HL-60 (cell line): ENCODE data around the gene LIX1L.

ENCODE experiments used
- DNase-seq, 2 experiments: peaks; one replicate each; pipeline ENCODE4 v3.0.0-alpha.2; 2010 to 2020; ENCODE audit warnings: low read depth in 1 of 2, low spot score in 1 of 2
- H3K27ac ChIP-seq: fragments of 250-450 bp; sonication (Bioruptor Pico); replicated peaks from 2 replicates; pipeline ENCODE4 v1.5.1; 2020; ENCODE audit warnings: mild to moderate bottlenecking, moderate library complexity
- H3K27me3 ChIP-seq: fragments of 250-450 bp; sonication (Bioruptor Pico); 2 replicates; pipeline ENCODE4 v1.5.1; 2021; ENCODE audit warnings: mild to moderate bottlenecking, moderate library complexity; ENCODE audit not compliant: insufficient read depth, poor library complexity, severe bottlenecking
- H3K4me3 ChIP-seq: replicated peaks from 2 replicates; pipeline ENCODE4 v1.5.1; 2011; ENCODE audit warnings: mild to moderate bottlenecking, control low read depth, low read length; ENCODE audit not compliant: insufficient read depth
- CTCF ChIP-seq: IDR thresholded peaks from one replicate; pipeline ENCODE4 v1.5.1; 2011; ENCODE audit warnings: low read length, control low read depth, inconsistent platforms; ENCODE audit not compliant: insufficient read depth
- GABPA ChIP-seq: IDR thresholded peaks from 2 replicates; pipeline ENCODE4 v1.6.1; 2012; ENCODE audit warnings: low read depth
- POLR2AphosphoS5 ChIP-seq: IDR thresholded peaks from 2 replicates; pipeline ENCODE4 v1.6.1; 2012; ENCODE audit warnings: low read depth
- REST ChIP-seq: IDR thresholded peaks from 2 replicates; pipeline ENCODE4 v1.6.1; 2012; ENCODE audit warnings: low read depth; ENCODE audit not compliant: insufficient replicate concordance
- SPI1 ChIP-seq: IDR thresholded peaks from 2 replicates; pipeline ENCODE4 v1.6.1; 2012; ENCODE audit warnings: low read depth, mild to moderate bottlenecking, borderline replicate concordance

The LIX1L gene

GRCh38 chr1:145977016-145977415, 19.2 kb upstream of the LIX1L start:
- Histone ChIP-seq H3K4me3 (no peak overlapping the region), H3K27me3 (no peaks in the 10 kb centered on the region), H3K27ac (no peak overlapping the region)
- TF ChIP-seq REST (no peak), GABPA (no peak), POLR2AphosphoS5 (no peak), CTCF (no peak), SPI1 (no peak)
- no peak for DNase-seq

GRCh38 chr1:145975216-145975615, 17.4 kb upstream of the LIX1L start:
- Histone ChIP-seq H3K27me3 (no peaks in the 10 kb centered on the region), H3K4me3 (no peak overlapping the region), H3K27ac (no peak overlapping the region)
- no peak for TF ChIP-seq REST
- no peak for TF ChIP-seq GABPA
- TF ChIP-seq POLR2AphosphoS5: no peak
- TF ChIP-seq CTCF: no peak
- TF ChIP-seq SPI1: no peak
- DNase-seq: no peak

- Histone ChIP-seq H3K27ac (no peak overlapping the region), H3K27me3 (no peaks in the 10 kb centered on the region), H3K4me3 (no peak overlapping the region)
- DNase-seq: no peak
- TF ChIP-seq POLR2AphosphoS5: no peak
- TF ChIP-seq REST: no peak
- TF ChIP-seq GABPA: no peak
- no peak for TF ChIP-seq SPI1
- TF ChIP-seq CTCF: no peak
These were observed 16.9 kb upstream of the LIX1L start for GRCh38 chr1:145974721-145975120.
